Fibroblast of mammary gland (primary cell): ENCODE data around the gene RNF8.
"Not testable (repeated sequence)": the region's sequence is repeated elsewhere in the genome, so short reads cannot be mapped to it uniquely, and the experiment has no call there.

Source experiments
- DNase-seq: peaks from one replicate; pipeline ENCODE4 v3.0.0-alpha.2; 2010; ENCODE audit warnings: low read depth
- H3K4me3 ChIP-seq: 2 replicates; pipeline ENCODE4 v1.5.1; 2011; ENCODE audit warnings: low read depth, mild to moderate bottlenecking, low read length, moderate library complexity; ENCODE audit not compliant: control insufficient read depth
- CTCF ChIP-seq: conservative IDR thresholded peaks from 2 replicates; pipeline ENCODE4 v1.5.1; 2011; ENCODE audit warnings: low read depth, low read length, inconsistent platforms; ENCODE audit not compliant: control insufficient read depth, insufficient read depth

RNF8 gene

GRCh38 chr6:37321516-37322415, 32.0 kb upstream of the RNF8 start:
- no peak for TF ChIP-seq CTCF
- no peak for DNase-seq

DNA sequence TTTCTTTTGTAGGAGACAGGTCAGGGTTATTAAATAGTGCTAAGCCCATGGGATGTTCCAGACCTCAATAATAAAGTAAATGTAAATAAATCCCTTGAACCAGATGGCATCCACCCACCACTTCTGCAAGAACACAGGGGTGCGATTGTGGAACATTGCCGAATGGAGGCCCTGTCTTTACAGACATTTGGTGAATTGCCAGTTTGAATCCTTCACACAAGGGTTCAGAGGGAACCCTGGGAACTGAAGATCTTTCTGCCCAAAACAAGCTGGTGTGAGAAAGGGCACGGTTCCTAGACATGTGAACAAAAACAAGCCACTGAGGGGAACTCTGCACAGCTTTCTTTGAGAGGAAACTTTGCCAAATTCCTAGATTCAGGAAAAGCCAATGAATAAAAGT, 30.2 kb upstream of the RNF8 start:
- DNase-seq, result peak; percentile 52
- no peak for TF ChIP-seq CTCF
- no peak overlapping the region for H3K4me3 ChIP-seq

More at GRCh38 chr6:37321516-37322415, 32.0 kb upstream of the RNF8 start:
- H3K4me3 ChIP-seq, result no peak overlapping the region

GRCh38 chr6:37324131-37325033, 29.4 kb upstream of the RNF8 start:
- peak; percentile 71 for DNase-seq
- no peak for TF ChIP-seq CTCF
- H3K4me3 ChIP-seq, result no peak overlapping the region

DNA sequence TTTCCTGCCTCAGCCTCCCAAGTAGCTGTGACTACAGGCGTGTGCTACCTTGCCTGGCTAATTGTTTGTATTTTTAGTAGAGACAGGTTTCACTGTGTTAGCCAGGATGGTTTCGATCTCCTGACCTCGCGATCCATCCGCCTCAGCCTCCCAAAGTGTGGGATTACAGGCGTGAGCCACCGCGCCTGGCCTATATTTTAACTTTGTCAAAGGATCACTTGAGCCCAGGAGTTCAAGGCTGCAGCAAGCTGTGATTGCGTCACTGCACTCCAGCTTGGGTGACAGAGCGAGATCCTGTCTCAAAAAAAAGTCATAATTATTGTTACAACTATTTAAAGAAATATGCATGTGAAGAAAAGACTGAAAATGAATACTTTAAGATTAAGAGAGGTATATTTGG, 23.4 kb upstream of the RNF8 start:
- H3K4me3 ChIP-seq, DNase-seq: not testable (repeated sequence)

DNA sequence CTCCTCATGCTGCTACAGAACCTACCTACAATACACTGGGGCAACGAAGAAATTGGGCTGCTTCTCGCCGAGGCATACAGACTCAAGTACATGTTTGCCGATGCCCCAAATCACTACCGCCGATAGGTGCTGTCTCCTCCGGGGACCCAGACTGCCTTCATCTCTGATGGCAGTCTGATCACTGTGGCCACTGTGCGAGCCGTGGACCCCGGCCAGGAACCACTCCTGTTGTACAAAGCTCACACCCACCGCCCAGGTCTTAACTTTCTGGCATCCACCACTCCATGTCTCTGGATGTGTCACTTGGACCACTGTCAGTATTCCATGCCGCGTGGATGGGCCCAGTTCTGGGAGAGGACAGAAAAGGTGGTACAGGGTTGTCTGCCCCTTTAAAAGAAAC, 22.7 kb upstream of the RNF8 start:
- H3K4me3 ChIP-seq, result no peak overlapping the region
- TF ChIP-seq CTCF, result no peak
- DNase-seq, result no peak

GRCh38 chr6:37332894-37333293, 20.9 kb upstream of the RNF8 start:
- no peak overlapping the region for H3K4me3 ChIP-seq
- TF ChIP-seq CTCF, result no peak
- no peak for DNase-seq

DNA sequence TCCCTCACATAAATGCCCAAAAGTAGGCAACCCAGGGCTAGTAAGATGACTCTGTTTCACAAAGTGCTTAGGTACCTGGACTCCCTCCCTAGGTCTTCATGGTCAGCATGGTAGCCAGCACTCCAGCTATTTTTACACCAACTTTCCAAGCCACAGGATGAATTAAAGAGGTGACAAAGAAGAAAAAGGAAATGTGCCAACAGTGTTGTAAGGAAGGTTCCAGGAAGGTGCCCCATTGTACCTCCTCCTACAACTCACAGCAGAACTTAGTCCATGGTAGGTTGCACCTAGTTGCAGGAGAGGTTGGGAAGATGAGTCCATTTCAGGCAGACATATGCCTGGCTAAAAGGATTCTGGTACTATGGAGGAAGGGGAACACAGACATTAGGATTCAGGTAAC, 19.7 kb upstream of the RNF8 start:
- H3K4me3 ChIP-seq, result no peak overlapping the region
- no peak for DNase-seq
- TF ChIP-seq CTCF, result no peak

DNA sequence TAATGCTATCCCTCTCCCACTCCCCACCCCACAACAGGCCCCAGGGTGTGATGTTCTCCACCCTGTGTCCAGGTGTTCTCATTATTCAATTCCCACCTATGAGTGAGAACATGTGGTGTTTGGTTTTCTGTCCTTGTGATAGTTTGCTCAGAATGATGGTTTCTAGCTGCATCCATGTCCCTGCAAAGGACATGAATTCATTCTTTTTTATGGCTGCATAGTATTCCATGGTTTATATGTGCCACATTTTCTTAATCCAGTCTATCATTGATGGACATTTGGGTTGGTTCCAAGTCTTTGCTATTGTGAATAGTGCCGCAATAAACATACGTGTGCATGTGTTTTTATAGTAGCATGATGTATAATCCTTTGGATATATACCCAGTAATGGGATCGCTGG, 15.5 kb upstream of the RNF8 start:
- not testable (repeated sequence) for H3K4me3 ChIP-seq, DNase-seq
